ENCODE measurements around the gene EPHA10. TPM values are rescaled to one million over a fixed set of nuclear protein-coding genes. Genes with fewer than 3 reads are reported as not detected.

The EPHA10 gene
- polyA plus RNA-seq, 2 of the 4 experiments (the other 2 are of a cell fraction): 0.35 to 0.53 TPM

- CTCF ChIA-PET: interaction anchor here (0.5 kb wide), 1 partner anchor 57 kb away, joined by 3 read pairs; no protein-coding TSS in a partner anchor
- Histone ChIP-seq H3K4me2 (no peak overlapping the region), H3K4me3 (no peak overlapping the region), H3K9me3 (no peaks in the 10 kb centered on the region), H3K4me1 (no peaks in the 10 kb centered on the region), H3K27ac (no peak overlapping the region)
- POLR2A ChIA-PET: no interaction called here
- FAIRE-seq: no peak
- no peak for ATAC-seq
- WGBS (ENCODE audit: missing lambda C conversion rate): 69% methylated on average over 10 of the region's 22 CpGs
- TF ChIP-seq TFCP2L1 (CRISPR knock-in tag; IDR thresholded peaks at IDR 0.05) (no peak), HDAC2 (IDR thresholded peaks at IDR 0.05) (no peak), CBX8 (IDR thresholded peaks at IDR 0.05) (no peak), BHLHE40 (IDR thresholded peaks at IDR 0.05; ENCODE audit: low read depth, low read length) (no peak), TP53 (CRISPR knock-in tag; IDR thresholded peaks at IDR 0.05) (no peak), ZNF302 (CRISPR knock-in tag; IDR thresholded peaks at IDR 0.05) (no peak), RARB (CRISPR knock-in tag; IDR thresholded peaks at IDR 0.05) (no peak), ZC3H11A (IDR thresholded peaks at IDR 0.05) (no peak), KDM5A (IDR thresholded peaks at IDR 0.05) (no peak), RFX5 (IDR thresholded peaks at IDR 0.05) (no peak), PHF8 (IDR thresholded peaks at IDR 0.05; ENCODE audit: borderline replicate concordance, low read depth) (no peak)
- DNase-seq (ENCODE audit: low read depth in 1 of 2, low spot score in 1 of 2): no peak
Observed at GRCh38 chr1:37720231-37721130, 44.4 kb downstream of the EPHA10 start.

- POLR2A ChIA-PET: no interaction called here
Observed at GRCh38 chr1:37719572-37720195, 45.2 kb downstream of the EPHA10 start.

More at GRCh38 chr1:37719572-37720195, 45.2 kb downstream of the EPHA10 start:
- Histone ChIP-seq H3K4me2 (no peak overlapping the region), H3K4me1 (no peaks in the 10 kb centered on the region), H3K9me3 (no peaks in the 10 kb centered on the region), H3K4me3 (no peak overlapping the region), H3K27ac (no peak overlapping the region)
- CTCF ChIA-PET: no interaction called here
- TF ChIP-seq GATA3 (IDR thresholded peaks at IDR 0.05; ENCODE audit: borderline replicate concordance) (no peak), TP53 (CRISPR knock-in tag; IDR thresholded peaks at IDR 0.05) (no peak), CBX2 (IDR thresholded peaks at IDR 0.05; ENCODE audit: borderline replicate concordance, low read depth) (no peak), KDM5A (IDR thresholded peaks at IDR 0.05) (no peak), CBX8 (IDR thresholded peaks at IDR 0.05) (no peak), NFE2L2 (conservative IDR thresholded peaks at IDR 0.05; ENCODE audit: low read length) (no peak), EHMT2 (IDR thresholded peaks at IDR 0.05; ENCODE audit: low read depth) (no peak), ESRRA (IDR thresholded peaks at IDR 0.05; ENCODE audit: borderline replicate concordance, low read length) (no peak), FOSB (CRISPR knock-in tag; IDR thresholded peaks at IDR 0.05) (no peak), ATOH8 (CRISPR knock-in tag; IDR thresholded peaks at IDR 0.05; ENCODE audit: low read depth) (no peak), REST (IDR thresholded peaks at IDR 0.05) (no peak), NR3C1 (IDR thresholded peaks at IDR 0.05) (no peak), ELK1 (IDR thresholded peaks at IDR 0.05; ENCODE audit: low read depth, low read length) (no peak), PHF8 (IDR thresholded peaks at IDR 0.05; ENCODE audit: borderline replicate concordance, low read depth) (no peak)
- FAIRE-seq (no peak), ATAC-seq (no peak), DNase-seq (ENCODE audit: low read depth in 1 of 2, low spot score in 1 of 2) (no peak)
- WGBS (ENCODE audit: missing lambda C conversion rate): 84% methylated on average over 4 of the region's 13 CpGs
